ENCODE measurements around the gene PLXNB1. TPM values are rescaled to one million over a fixed set of nuclear protein-coding genes. Genes with fewer than 3 reads are reported as not detected.
A peak's percentile ranks its signal among the peaks of the same experiment; 100 is the strongest.

PLXNB1 gene
- total and polyA plus RNA-seq, 2 of the 13 experiments (the other 11 are each of a cell fraction or from before 2014, with no cell fraction given): 86.0 to 143 TPM

DNA sequence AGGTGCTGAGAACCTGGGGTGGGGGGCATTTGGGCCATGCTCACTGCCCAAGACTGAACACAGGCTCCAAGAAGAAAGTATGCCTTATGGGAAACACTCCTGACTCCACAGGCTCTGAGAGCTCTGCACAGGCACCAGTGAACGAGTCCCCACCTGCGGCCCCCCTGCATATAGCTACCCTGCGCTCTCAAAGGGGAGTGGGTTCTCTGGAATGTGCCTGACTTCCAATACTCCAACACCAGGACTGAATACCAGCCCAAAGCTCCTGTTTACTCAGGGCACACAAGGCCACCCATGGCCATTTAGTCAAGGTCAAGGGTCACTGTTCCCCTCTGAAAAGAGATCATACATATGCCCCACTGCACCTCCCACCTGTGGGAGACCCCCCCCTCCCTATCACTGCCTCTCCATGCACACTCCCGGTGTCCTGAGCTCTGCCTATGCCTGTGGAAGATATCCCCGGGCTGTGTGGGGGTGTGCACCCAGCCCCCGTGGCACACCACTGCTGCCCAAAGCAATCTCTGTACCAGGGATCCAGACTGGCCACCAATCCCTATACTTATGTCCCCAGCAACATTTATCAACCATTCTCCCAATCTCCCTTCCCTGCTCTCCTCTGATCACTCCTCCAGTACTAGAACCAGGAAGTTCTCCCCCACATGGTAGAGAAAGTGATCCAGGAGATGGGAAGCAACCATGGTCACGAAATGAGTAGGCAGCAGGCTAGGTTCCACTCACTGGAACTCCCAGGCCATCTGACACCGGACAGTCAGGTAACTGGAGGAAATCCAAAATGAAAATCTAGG, 1.5 kb upstream of the PLXNB1 start (continued):
- TF ChIP-seq HDAC6 (IDR thresholded peaks at IDR 0.05; ENCODE audit: low read depth, low read length): no peak
- TF ChIP-seq ZBTB42 (CRISPR knock-in tag; IDR thresholded peaks at IDR 0.05): no peak
- TF ChIP-seq GLI4 (CRISPR knock-in tag; IDR thresholded peaks at IDR 0.05; ENCODE audit: borderline replicate concordance): 0 out of 2 replicates have a peak, but pooled peaks have one; percentile 35
- no peak; the same call in 1 of the 2 replicates for TF ChIP-seq ZNF788 (CRISPR knock-in tag; IDR thresholded peaks at IDR 0.05; ENCODE audit: borderline replicate concordance)
- TF ChIP-seq NAIF1 (CRISPR knock-in tag; IDR thresholded peaks at IDR 0.05; ENCODE audit: borderline replicate concordance): no peak
- TF ChIP-seq CREB1 (IDR thresholded peaks at IDR 0.05): no peak
- TF ChIP-seq CREB1 (CRISPR knock-in tag; IDR thresholded peaks at IDR 0.05): 0 out of 2 replicates have a peak, but pooled peaks have one; percentile 48
- TF ChIP-seq ZNF670 (CRISPR knock-in tag; IDR thresholded peaks at IDR 0.05; ENCODE audit: borderline replicate concordance): no peak
- peak; percentile 80 for TF ChIP-seq SOX5 (CRISPR knock-in tag; IDR thresholded peaks at IDR 0.05; ENCODE audit: borderline replicate concordance)
- no peak for TF ChIP-seq ZNF101 (CRISPR knock-in tag; IDR thresholded peaks at IDR 0.05; ENCODE audit: borderline replicate concordance, low read depth)
- no peak for TF ChIP-seq EED (CRISPR knock-in tag; IDR thresholded peaks at IDR 0.05)
- TF ChIP-seq, protein P1, sequence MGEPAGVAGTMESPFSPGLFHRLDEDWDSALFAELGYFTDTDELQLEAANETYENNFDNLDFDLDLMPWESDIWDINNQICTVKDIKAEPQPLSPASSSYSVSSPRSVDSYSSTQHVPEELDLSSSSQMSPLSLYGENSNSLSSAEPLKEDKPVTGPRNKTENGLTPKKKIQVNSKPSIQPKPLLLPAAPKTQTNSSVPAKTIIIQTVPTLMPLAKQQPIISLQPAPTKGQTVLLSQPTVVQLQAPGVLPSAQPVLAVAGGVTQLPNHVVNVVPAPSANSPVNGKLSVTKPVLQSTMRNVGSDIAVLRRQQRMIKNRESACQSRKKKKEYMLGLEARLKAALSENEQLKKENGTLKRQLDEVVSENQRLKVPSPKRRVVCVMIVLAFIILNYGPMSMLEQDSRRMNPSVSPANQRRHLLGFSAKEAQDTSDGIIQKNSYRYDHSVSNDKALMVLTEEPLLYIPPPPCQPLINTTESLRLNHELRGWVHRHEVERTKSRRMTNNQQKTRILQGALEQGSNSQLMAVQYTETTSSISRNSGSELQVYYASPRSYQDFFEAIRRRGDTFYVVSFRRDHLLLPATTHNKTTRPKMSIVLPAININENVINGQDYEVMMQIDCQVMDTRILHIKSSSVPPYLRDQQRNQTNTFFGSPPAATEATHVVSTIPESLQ (CRISPR knock-in tag; conservative IDR thresholded peaks at IDR 0.05): no peak
- TF ChIP-seq TBP (CRISPR knock-in tag; IDR thresholded peaks at IDR 0.05): no peak
- no peak for TF ChIP-seq ZNF44 (CRISPR knock-in tag; IDR thresholded peaks at IDR 0.05)
- TF ChIP-seq, protein P2, sequence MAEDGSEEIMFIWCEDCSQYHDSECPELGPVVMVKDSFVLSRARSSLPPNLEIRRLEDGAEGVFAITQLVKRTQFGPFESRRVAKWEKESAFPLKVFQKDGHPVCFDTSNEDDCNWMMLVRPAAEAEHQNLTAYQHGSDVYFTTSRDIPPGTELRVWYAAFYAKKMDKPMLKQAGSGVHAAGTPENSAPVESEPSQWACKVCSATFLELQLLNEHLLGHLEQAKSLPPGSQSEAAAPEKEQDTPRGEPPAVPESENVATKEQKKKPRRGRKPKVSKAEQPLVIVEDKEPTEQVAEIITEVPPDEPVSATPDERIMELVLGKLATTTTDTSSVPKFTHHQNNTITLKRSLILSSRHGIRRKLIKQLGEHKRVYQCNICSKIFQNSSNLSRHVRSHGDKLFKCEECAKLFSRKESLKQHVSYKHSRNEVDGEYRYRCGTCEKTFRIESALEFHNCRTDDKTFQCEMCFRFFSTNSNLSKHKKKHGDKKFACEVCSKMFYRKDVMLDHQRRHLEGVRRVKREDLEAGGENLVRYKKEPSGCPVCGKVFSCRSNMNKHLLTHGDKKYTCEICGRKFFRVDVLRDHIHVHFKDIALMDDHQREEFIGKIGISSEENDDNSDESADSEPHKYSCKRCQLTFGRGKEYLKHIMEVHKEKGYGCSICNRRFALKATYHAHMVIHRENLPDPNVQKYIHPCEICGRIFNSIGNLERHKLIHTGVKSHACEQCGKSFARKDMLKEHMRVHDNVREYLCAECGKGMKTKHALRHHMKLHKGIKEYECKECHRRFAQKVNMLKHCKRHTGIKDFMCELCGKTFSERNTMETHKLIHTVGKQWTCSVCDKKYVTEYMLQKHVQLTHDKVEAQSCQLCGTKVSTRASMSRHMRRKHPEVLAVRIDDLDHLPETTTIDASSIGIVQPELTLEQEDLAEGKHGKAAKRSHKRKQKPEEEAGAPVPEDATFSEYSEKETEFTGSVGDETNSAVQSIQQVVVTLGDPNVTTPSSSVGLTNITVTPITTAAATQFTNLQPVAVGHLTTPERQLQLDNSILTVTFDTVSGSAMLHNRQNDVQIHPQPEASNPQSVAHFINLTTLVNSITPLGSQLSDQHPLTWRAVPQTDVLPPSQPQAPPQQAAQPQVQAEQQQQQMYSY (CRISPR knock-in tag; IDR thresholded peaks at IDR 0.05): no peak
- peak; percentile 97 for TF ChIP-seq SIX1 (CRISPR knock-in tag; IDR thresholded peaks at IDR 0.05; ENCODE audit: borderline replicate concordance)
- TF ChIP-seq NRL (CRISPR knock-in tag; IDR thresholded peaks at IDR 0.05; ENCODE audit: borderline replicate concordance): no peak
- no peak for TF ChIP-seq RBFOX2 (IDR thresholded peaks at IDR 0.05; ENCODE audit: low read depth, low read length)
- no peak for TF ChIP-seq TSC22D2 (CRISPR knock-in tag; IDR thresholded peaks at IDR 0.05; ENCODE audit: borderline replicate concordance)
- TF ChIP-seq SETDB1 (CRISPR knock-in tag; IDR thresholded peaks at IDR 0.05; ENCODE audit: borderline replicate concordance): no peak
- no peak for TF ChIP-seq NFE2L2 (IDR thresholded peaks at IDR 0.05; ENCODE audit: low read length)
- no peak for TF ChIP-seq KLF11 (CRISPR knock-in tag; IDR thresholded peaks at IDR 0.05)
- TF ChIP-seq, protein P3, sequence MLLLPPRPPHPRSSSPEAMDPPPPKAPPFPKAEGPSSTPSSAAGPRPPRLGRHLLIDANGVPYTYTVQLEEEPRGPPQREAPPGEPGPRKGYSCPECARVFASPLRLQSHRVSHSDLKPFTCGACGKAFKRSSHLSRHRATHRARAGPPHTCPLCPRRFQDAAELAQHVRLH (CRISPR knock-in tag; IDR thresholded peaks at IDR 0.05; ENCODE audit: borderline replicate concordance, low read depth): peak; percentile 63; the same call in 1 of the 2 replicates
- TF ChIP-seq ZNF251 (CRISPR knock-in tag; IDR thresholded peaks at IDR 0.05): no peak

Measured in HepG2 (cell line).